ENCODE results near the gene DSCAML1. TPM values are rescaled to one million over a fixed set of nuclear protein-coding genes. Genes with fewer than 3 reads are reported as not detected.

DSCAML1 gene
- total RNA-seq, 1 donor from 2014 or later, result 0.16 TPM

- Mint-ChIP-seq H3K4me1 (ENCODE audit: low read depth, unreplicated experiment) (peaks cover 3% of the 10 kb centered on the region), H3K4me3 (ENCODE audit: unreplicated experiment) (no peak overlapping the region), H3K9me3 (ENCODE audit: unreplicated experiment) (peaks cover 1% of the 10 kb centered on the region), H3K27me3 (ENCODE audit: low read depth, unreplicated experiment) (peaks cover 57% of the 10 kb centered on the region), H3K27ac (ENCODE audit: unreplicated experiment) (no peak overlapping the region), H3K36me3 (ENCODE audit: low read depth, unreplicated experiment) (no peaks in the 10 kb centered on the region)
- Histone ChIP-seq H3K36me3 (ENCODE audit: insufficient read depth, low read length) (no peaks in the 10 kb centered on the region), H3K4me3 (ENCODE audit: insufficient read depth, low read depth, low read length) (no peak overlapping the region), H3K27ac (ENCODE audit: low read depth, low read length) (no peak overlapping the region), H2AFZ (ENCODE audit: low read depth, low read length) (no peak overlapping the region), H3K9ac (ENCODE audit: low read length) (no peak overlapping the region), H4K20me1 (ENCODE audit: insufficient read depth, low read length) (no peaks in the 10 kb centered on the region), H3K9me3 (ENCODE audit: insufficient read depth, low read depth, low read length) (no peaks in the 10 kb centered on the region), H3K4me1 (ENCODE audit: insufficient read depth, low read length) (no peaks in the 10 kb centered on the region), H3K27me3 (ENCODE audit: insufficient read depth, low read length) (no peaks in the 10 kb centered on the region), H3K4me2 (ENCODE audit: low read length) (no peak overlapping the region), H3K79me2 (ENCODE audit: insufficient read depth, low read length) (no peaks in the 10 kb centered on the region)
- FAIRE-seq, result no peak
- TF ChIP-seq, protein P1, sequence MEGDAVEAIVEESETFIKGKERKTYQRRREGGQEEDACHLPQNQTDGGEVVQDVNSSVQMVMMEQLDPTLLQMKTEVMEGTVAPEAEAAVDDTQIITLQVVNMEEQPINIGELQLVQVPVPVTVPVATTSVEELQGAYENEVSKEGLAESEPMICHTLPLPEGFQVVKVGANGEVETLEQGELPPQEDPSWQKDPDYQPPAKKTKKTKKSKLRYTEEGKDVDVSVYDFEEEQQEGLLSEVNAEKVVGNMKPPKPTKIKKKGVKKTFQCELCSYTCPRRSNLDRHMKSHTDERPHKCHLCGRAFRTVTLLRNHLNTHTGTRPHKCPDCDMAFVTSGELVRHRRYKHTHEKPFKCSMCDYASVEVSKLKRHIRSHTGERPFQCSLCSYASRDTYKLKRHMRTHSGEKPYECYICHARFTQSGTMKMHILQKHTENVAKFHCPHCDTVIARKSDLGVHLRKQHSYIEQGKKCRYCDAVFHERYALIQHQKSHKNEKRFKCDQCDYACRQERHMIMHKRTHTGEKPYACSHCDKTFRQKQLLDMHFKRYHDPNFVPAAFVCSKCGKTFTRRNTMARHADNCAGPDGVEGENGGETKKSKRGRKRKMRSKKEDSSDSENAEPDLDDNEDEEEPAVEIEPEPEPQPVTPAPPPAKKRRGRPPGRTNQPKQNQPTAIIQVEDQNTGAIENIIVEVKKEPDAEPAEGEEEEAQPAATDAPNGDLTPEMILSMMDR (IDR thresholded peaks at IDR 0.05; ENCODE audit: insufficient read depth, low read depth, low read length), result no peak
- no peak for TF ChIP-seq EZH2 (IDR thresholded peaks at IDR 0.05; ENCODE audit: insufficient read depth, low read length)
- no peak for DNase-seq (ENCODE audit: low read depth)
Measured at GRCh38 chr11:117627259-117627658, 169.8 kb downstream of the DSCAML1 start.

DNA sequence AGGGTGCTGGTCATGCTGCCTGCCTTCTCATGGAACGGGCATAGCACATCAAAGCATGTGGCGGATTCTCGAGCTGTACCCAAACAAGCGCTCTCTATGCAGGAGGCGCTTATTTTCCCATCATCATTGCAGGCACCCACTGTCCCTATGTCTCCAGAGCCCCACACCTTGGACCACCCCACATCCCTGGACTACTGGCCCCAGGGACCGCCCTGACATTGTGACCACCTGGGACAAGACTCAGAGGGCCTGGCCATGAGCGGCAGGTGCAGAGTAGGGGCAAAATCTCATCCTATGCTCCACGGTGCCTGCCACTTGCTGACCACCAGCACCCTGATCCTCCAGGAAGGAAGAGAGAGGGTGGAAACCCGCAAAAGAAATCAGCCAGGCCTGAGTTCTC lies 170.4 kb downstream of the DSCAML1 start:
- Histone ChIP-seq H3K27me3 (ENCODE audit: insufficient read depth, low read length) (no peaks in the 10 kb centered on the region), H3K36me3 (ENCODE audit: insufficient read depth, low read length) (no peaks in the 10 kb centered on the region), H3K9me3 (ENCODE audit: insufficient read depth, low read depth, low read length) (no peaks in the 10 kb centered on the region), H3K9ac (ENCODE audit: low read length) (no peak overlapping the region), H3K27ac (ENCODE audit: low read depth, low read length) (no peak overlapping the region), H3K4me3 (ENCODE audit: insufficient read depth, low read depth, low read length) (no peak overlapping the region), H3K4me1 (ENCODE audit: insufficient read depth, low read length) (no peaks in the 10 kb centered on the region), H3K4me2 (ENCODE audit: low read length) (no peak overlapping the region), H3K79me2 (ENCODE audit: insufficient read depth, low read length) (no peaks in the 10 kb centered on the region), H4K20me1 (ENCODE audit: insufficient read depth, low read length) (no peaks in the 10 kb centered on the region), H2AFZ (ENCODE audit: low read depth, low read length) (no peak overlapping the region)
- no peak for DNase-seq (ENCODE audit: low read depth)
- H3K36me3 Mint-ChIP-seq (ENCODE audit: low read depth, unreplicated experiment), result no peaks in the 10 kb centered on the region
- TF ChIP-seq, protein P1 (IDR thresholded peaks at IDR 0.05; ENCODE audit: insufficient read depth, low read depth, low read length), result no peak
- no peak for TF ChIP-seq EZH2 (IDR thresholded peaks at IDR 0.05; ENCODE audit: insufficient read depth, low read length)
- peaks cover 52% of the 10 kb centered on the region for H3K27me3 Mint-ChIP-seq (ENCODE audit: low read depth, unreplicated experiment)
- H3K4me1 Mint-ChIP-seq (ENCODE audit: low read depth, unreplicated experiment), result peaks cover 3% of the 10 kb centered on the region
- no peak overlapping the region for H3K27ac Mint-ChIP-seq (ENCODE audit: unreplicated experiment)
- H3K9me3 Mint-ChIP-seq (ENCODE audit: unreplicated experiment), result peaks cover 1% of the 10 kb centered on the region
- no peak overlapping the region for H3K4me3 Mint-ChIP-seq (ENCODE audit: unreplicated experiment)
- FAIRE-seq, result no peak

GRCh38 chr11:117625237-117625636 lies 171.8 kb downstream of the DSCAML1 start:
- no peak for FAIRE-seq

More at GRCh38 chr11:117625237-117625636, 171.8 kb downstream of the DSCAML1 start:
- DNase-seq (ENCODE audit: low read depth), result no peak
- no peak overlapping the region for H3K27ac ChIP-seq (ENCODE audit: low read depth, low read length)
- no peaks in the 10 kb centered on the region for H3K4me1 ChIP-seq (ENCODE audit: insufficient read depth, low read length)
- no peaks in the 10 kb centered on the region for H3K9me3 ChIP-seq (ENCODE audit: insufficient read depth, low read depth, low read length)
- Mint-ChIP-seq H3K27ac (ENCODE audit: unreplicated experiment) (no peak overlapping the region), H3K4me1 (ENCODE audit: low read depth, unreplicated experiment) (peaks cover 3% of the 10 kb centered on the region), H3K9me3 (ENCODE audit: unreplicated experiment) (peaks cover 3% of the 10 kb centered on the region), H3K27me3 (ENCODE audit: low read depth, unreplicated experiment) (peaks cover 51% of the 10 kb centered on the region), H3K4me3 (ENCODE audit: unreplicated experiment) (no peak overlapping the region), H3K36me3 (ENCODE audit: low read depth, unreplicated experiment) (no peaks in the 10 kb centered on the region)
- no peak overlapping the region for H3K9ac ChIP-seq (ENCODE audit: low read length)
- H3K79me2 ChIP-seq (ENCODE audit: insufficient read depth, low read length), result no peaks in the 10 kb centered on the region
- H3K27me3 ChIP-seq (ENCODE audit: insufficient read depth, low read length), result peaks cover 3% of the 10 kb centered on the region
- no peak overlapping the region for H3K4me3 ChIP-seq (ENCODE audit: insufficient read depth, low read depth, low read length)
- no peaks in the 10 kb centered on the region for H3K36me3 ChIP-seq (ENCODE audit: insufficient read depth, low read length)
- no peak overlapping the region for H3K4me2 ChIP-seq (ENCODE audit: low read length)
- no peaks in the 10 kb centered on the region for H4K20me1 ChIP-seq (ENCODE audit: insufficient read depth, low read length)
- H2AFZ ChIP-seq (ENCODE audit: low read depth, low read length), result no peak overlapping the region
- no peak for TF ChIP-seq EZH2 (IDR thresholded peaks at IDR 0.05; ENCODE audit: insufficient read depth, low read length)
- TF ChIP-seq, protein P1 (IDR thresholded peaks at IDR 0.05; ENCODE audit: insufficient read depth, low read depth, low read length), result no peak
